GM18499 (cell line): Measurements from ENCODE around the gene QRICH1.
A peak's percentile ranks its signal among the peaks of the same experiment; 100 is the strongest.

Source experiments
- ATAC-seq: cut with Tn5 transposase; IDR thresholded peaks from one replicate; pipeline ENCODE4 v1.9.1; 2021; ENCODE audit warnings: moderate number of reproducible peaks; ENCODE audit not compliant: insufficient read depth, unreplicated experiment

Gene QRICH1

DNA sequence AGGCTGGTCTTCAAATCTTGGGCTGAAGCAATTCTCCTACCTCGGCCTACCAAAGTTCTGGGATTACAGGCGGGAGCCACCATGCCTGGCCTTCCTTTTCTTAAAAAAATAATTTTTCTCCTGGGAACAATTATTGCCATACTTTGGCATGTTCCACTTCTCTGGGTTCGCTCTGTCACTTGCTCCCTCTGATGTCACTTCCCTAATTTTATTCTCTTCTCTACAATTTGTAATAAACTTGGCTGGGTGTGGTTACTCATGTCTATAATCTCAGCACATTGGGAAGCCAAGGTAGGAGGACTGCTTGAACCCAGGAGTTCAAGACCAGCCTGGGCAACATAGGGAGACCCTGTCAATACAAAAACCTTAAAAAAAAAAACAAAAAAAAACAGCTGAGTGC, 58.6 kb downstream of the QRICH1 start:
- no peak for ATAC-seq

DNA sequence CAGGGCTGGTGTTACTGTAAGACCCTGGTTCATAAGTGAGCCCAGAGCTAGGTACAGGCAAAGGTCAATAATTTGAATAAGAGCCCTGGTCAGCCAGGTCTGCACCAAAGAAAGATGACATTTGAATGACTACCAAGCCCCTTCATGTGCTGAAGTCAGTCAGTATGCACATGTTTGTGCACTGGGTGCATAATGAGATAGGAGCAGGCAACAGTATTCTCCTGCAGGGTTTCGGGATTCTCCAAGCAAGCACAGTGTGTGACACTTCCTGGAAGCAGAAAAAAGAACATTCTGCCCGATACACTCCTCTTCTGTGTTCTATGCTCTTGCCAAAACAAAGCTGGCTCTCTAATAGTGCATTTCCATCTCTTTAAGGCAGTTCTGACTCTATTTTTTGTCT, 59.2 kb downstream of the QRICH1 start:
- no peak for ATAC-seq

DNA sequence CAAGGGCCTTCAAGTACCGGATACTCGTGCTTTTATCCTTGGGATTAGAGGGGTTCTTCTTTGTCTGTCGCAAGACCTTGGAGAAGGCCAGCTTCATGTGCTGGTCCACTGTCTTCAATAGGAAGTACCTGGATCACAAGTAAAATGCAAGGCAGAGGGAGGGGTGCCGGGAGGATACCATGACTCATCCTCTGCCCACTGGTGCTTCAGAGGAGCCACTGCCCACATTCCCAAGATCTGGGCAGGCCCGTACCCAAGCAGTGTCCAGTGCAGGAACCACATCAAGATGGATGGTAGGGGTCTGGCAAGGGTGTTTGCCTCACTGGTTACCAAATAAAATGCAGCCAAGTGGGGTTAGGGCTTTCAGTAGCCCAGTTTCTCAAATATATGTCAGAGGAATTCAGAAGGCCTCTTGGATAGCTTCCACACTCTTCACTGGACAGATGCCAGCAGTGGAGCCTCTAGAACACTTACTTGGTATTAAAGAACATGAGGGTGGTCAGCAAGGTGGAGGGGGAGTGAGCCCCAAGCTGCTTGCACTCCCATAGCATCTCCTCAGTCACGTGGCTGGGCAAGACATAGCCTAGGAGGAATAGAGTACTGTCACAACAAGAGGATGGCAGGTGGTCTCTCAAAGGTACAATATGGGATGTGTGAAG, 61.1 kb downstream of the QRICH1 start:
- ATAC-seq: no peak

DNA sequence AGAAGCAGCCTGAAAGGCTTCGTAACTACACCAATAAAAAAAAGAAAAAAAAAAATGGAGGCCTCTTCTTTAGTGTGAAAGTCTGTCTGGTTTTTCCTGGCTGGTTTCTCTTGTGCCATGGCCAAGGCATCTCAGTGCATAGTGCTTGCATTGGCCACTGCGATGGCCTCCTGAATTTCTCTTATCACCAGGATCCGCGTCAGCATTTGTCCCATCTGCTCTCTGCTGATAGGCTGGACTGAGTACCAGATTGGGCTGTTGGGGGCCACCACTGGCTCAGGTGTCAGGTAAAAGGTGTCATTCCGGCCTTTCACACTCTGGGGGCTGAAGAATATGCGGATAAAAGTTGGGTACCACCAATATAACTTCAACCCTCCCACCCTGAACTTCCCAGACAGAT, 63.5 kb downstream of the QRICH1 start:
- ATAC-seq: no peak

DNA sequence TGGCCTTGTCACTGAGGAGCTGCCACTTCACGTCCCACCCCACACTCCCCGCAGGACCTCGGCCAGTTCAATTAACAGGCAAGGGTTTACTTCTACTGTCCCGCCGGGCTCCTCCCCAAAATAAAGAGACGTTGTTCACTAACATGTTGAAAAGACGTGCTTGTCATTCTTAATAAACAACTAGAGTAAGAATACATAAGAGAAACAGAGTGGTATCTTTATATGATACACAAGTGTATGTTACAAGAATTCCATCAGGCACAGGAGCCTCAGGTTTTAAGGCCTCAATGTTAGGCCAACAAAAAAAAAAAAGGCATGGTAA, 64.3 kb downstream of the QRICH1 start:
- no peak for ATAC-seq

DNA sequence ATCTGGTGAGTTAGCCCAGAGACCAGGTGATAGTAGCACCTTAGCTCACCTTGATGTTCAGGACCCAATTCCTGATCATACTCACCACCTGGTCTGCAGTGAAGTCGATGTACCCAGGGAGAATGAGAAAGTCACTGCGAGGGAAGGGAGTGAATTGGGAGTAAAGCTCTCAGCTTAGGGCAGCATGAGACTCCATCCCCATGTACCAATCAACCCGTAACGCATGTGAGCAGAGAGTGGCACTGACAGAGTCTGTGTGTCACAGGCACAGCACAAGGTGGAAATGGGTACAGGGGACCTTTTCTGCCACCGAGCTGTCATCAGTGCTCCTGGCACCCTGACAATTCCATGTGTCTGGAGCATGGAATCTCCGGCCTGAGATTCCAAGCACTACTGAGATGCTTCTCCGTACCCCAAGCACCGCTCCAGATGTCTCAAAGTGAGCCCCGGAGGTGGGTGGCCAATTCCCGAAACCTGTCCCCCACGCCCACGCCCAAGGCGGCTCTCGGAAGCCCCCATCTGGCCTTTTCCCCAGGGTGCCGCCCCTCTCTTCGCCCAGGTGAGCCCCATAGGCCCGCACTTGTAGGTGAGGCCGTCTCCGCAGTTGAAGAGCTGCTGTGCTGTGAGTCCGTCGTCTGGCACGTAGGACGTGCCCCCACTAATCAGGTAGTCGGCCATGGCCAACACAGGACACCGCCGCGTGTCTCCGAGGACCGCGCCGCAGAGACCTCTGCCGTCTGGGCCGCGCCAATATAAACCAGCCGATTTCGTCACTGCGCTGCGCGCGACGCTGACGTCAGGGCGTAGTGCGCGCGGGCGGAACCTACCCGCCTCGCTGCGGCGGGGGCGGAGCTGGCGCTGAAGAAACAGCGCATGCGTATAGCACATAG, 65.0 kb downstream of the QRICH1 start, which contains the start of gene IMPDH2:
IMPDH2 (minus strand) TSS at position 726 of the 890 bp plus-strand sequence; CDS start at position 678, 48 bp downstream.
- ATAC-seq: peak; percentile 68

DNA sequence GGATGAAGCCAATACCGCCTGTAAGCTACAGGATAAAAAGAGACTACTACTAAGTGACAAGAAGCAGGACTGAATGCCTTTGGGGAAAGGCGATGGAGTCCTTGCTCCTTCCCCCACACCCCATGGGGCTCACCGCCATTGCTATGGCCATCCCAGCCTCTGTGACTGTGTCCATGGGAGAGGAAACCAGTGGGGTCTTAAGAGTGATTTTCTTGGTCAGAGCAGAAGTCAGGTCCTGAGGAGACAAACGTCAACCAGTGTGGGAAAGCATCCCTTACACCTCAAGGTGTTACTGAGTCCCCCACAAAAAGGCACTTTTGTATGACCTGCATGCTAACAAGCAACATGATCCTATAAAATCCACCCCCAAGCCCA, 65.6 kb downstream of the QRICH1 start:
- no peak for ATAC-seq

DNA sequence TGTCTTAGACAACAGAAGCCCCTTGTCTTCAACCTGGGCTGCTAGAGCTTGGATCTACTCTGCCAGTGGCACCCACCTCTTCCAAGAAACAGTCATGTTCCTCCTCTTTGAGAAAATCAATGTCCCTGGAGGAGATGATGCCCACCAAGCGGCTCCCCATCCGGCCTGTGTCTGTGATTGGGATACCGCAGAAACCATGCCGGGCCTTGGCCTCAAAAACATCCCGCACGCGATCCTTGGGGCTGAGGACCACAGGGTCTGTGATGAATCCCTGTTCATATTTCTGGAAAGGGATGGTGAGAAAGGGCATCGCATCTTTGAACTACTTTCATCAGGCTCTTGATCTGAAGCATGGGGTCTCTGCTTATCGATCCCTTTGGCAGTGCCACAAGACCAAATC, 66.2 kb downstream of the QRICH1 start:
- ATAC-seq: no peak

DNA sequence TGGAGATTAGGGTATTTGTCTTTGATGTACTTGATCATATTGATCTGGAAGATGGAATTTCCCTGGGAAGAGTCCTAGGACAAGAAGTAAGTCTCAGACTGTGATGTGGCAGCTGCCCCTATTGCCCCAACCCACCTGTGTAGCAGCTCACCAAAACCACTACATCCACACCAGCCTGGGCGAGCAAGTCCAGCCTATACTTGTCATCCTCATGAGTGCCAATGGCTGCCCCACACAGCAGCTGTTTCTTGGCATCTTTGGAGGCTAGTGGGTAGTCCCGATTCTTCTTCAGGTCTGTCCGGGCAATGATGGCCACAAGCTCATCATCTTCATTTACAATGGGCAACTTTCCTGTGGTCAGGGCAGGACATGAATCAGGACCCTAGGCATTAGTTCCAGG, 67.3 kb downstream of the QRICH1 start:
- ATAC-seq: no peak

DNA sequence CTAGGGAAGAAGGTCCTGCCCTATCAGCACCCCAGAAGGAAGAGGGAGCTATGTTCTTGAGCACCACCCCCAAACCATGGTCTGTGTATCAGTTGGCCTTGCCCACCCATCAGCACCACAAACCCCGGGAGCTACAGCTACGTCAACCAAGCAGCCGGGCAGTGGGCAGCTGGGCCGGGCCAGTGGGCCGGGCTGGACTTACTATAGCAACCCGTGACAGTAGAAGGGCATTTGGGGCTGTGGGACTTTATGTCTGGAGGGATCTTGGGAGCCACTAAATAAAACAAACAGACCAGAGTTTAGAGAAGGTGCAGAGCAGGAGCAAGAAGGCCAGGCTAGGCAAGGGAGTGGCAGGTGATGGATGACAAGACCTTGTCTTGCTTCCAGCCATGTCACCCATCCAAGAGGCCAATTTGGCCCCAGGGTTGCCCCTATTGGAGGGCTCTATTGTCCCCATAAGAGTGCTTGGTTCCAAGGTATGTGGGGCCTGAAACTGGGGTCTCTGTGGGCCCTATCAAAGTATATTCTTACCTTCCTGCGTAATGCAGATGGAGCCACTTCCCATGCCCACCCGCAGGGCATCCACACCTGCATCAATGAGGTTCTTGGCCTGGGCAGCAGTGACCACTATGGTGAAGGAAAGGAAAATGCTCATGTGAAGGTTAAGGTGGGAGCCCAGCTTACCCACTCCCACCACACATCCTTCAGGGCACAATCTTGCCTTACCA, 67.9 kb downstream of the QRICH1 start:
- ATAC-seq: no peak

DNA sequence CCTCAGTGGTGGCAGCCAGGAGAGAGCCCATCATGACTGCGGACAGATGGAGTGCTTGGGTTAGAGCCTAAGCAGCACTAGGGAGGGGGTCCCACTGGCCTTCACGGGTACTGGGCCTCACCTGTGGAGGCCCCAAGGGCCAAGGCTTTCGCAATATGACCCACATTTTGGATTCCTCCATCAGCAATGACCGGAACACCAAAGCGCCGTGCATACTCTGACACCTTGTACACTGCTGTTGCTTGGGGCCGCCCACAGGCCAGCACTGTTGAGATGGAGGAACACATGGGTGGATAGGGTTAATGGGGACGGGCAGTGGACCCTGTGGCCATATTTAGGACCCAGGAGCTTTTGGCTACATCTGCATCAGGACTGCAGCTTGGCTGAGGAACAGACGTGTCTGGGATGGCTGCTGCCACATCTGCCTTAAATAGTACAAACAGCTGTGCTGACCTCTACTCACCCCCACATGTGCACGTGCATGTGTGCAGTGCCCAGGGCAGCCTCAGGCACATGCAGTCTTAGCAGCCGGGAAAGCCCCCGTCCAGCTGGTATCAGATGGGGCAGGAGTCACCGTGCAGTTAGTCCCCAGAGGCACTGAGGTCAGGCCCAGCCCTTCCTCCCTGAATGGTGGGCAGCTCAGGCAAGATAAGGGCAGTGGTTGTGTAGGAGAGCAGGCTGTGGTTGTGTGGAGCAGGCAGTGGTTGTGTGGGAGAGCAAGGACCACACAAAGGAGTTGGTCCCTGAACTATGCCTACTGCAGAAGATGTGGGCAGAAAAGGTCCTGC, 68.7 kb downstream of the QRICH1 start:
- no peak for ATAC-seq

DNA sequence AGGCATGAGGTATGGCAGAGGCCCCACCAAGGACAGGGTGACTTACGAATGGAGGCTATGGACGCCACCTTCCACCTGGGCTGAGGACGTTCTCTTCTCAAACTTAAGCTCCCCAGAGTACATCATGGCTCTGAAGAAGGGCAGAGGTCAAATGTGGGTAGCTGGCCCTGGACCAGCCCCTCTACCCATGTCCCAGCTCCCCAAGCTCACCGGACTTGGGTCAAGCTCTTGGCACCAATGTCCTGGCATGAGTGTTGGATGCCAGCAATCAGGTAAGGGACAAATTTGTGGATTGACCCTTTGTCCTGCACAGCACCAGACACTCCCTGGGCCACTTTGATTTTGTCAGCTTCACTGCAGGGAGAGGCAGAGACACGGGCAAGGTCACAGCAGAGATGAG, 69.4 kb downstream of the QRICH1 start:
- ATAC-seq: no peak

DNA sequence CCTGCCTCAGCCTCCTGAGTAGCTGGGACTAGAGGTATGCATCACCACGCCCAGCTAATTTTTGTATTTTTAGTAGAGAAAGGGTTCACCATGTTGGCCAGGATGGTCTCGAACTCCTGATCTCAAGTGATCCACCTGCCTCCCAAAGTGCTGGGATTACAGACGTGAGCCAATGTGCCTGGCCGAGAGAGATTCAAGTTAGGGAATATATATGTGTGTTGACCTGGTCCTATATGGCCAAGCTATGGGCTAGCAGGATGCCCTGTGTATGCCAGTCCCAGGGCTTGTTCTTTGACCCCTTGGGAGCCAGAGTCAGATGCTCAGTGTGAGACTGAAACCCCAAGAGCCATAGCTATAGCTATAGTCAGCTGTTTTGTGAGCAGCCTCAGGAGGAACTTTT, 70.1 kb downstream of the QRICH1 start:
- ATAC-seq: no peak

DNA sequence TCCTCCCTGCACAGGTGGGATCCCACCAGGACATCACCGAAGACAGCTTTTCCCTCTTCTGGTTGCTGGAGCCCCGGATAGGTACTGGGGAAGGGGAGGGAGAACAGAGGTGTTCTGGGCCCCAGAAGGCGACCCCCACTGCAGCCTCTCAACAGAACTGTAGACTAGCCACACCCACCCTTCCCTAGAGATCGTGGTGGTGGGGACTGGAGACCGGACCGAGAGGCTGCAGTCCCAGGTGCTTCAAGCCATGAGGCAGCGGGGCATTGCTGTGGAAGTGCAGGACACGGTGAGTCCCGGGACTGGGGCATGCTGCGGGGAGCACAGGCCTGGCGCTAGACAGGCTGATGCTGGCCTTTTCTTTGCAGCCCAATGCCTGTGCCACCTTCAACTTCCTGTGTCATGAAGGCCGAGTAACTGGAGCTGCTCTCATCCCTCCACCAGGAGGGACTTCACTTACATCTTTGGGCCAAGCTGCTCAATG, 71.1 kb downstream of the QRICH1 start:
- ATAC-seq: no peak

DNA sequence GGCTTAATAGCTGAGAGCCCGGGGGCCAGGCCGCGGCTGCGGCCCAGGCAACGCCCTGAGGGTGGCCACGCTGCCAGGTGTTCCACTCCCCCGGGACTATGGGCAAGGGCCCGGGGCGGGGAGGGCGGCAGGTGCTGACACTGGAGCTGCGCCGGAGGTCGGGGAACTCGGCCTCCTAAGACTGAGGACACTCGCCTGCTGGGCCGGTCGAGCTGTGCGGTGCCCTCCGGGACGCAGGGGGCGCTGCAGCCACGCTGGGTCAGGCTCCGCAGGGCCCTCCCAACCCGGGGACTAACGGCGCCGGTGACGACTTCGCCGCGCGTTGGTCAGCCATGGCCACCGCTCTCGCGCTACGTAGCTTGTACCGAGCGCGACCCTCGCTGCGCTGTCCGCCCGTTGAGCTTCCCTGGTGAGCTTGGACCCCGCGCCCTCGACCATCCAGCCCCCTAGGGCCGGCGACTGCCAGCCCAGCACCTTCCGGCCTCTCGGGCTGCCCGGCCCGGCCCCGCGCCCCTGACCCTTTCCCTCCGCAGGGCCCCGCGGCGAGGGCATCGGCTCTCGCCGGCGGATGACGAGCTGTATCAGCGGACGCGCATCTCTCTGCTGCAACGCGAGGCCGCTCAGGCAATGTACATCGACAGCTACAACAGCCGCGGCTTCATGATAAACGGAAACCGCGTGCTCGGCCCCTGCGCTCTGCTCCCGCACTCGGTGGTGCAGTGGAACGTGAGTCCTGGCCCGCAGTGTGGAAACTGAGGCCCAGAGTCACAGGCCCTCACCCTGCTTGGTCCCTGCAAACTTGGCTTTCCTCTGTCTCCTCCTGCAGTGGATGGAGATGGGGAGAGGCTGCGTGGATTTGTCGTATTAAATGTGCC, 71.8 kb downstream of the QRICH1 start, which contains the start of gene NDUFAF3:
NDUFAF3 (plus strand) TSS at position 309 of the 875 bp plus-strand sequence; CDS start at position 333, 24 bp downstream.
- peak; percentile 28 for ATAC-seq

DNA sequence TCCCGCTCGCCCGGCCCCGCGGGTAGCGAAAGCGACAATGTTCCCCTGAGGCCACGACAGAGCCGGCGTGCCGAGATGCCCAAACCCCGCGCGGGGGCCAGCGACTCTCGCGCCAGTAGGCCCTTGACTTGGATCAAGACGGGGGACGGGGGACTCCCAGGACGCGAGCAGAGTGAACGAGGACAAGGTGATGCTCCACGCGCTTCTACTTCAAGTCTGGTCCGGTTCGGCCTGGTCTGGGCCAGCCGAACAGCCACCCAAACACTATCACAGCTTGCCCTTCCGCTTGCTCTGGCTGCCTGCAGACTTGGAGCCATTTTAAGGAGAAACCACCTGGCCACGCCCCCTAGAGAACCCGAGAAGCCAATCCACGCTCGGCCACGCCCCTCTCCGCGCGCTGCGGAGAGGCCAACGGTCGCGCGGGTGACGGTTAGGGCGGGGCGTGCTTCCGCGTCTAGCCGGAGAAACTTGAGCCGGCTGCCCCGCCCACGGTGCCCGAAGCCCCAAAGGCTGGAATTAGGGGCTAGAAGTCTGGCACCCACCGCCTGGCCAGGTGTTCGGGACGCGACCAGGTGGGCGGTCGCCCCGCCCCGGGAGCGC, 72.6 kb downstream of the QRICH1 start:
- ATAC-seq: peak; percentile 22

DNA sequence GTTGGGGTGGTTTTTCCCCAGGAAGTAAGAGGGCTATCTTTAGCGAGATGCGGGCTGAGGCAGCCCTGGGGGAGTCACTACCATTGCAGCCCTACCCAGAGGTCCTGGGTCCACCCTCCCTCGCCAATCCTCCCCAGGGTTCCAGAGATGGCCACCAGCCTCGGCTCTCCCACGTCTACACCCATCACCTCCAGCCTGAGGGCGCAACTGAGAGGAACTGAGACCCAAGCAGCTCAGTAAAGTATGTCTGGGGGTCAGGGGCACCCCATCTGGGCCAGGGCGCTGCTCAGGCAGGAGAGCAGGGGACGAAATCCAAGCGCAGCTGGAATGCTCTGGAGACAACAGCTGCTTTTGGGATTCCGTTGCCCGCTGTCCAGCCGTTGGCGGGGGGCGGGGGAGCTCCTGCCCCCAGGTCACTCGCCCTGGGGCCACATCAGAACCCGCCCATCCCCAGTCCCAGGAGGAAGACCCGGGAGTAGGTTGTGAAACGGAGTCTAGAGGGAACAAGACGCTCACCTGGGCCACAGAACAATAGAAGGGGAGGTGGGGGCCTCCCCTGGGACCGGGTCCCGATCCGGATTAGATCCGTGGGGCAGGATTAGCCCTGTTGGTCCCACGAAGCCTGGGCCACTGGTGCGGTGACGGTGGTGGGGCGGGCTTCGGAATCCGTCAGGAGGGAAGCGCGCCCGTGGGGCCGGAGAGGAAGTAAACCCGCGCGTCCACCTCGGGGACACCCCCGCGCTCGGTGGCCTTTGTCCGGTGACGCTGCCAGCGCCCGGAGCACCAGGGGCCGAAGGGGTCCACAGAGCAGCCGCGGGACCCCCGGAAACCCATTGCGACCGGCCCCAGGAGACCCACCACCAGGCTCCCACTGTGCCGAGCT, 73.3 kb downstream of the QRICH1 start:
- ATAC-seq: no peak

DNA sequence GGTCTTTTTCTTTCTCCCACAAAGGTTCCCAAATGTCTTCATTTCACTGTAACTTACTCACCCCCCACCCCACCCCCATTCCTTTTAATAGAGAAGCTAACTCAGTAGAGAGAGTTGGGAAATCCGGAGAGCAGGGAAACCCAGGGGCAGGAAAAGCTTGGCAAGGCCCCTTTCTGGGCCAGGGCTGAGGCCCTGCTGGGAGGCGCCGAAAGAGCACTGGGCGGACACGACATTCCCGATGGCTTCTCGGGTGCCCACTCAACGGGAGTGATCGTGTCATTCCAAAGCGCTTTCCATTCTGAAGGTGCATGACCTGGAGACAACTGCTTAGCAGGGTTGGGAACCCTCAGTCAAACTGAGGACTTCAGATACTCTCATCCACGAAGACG, 73.9 kb downstream of the QRICH1 start:
- ATAC-seq: no peak
